B cell (primary cell): ENCODE data around the gene RUSF1. TPM values are rescaled to one million over a fixed set of nuclear protein-coding genes. Genes with fewer than 3 reads are reported as not detected.

Experiments
- ATAC-seq: fragments of 200-7000 bp; cut with Tn5 transposase; one replicate; pipeline ENCODE4 v1.10.0; 2021; ENCODE audit warnings: low read depth, mild to moderate bottlenecking, moderate number of reproducible peaks, moderate library complexity
- CTCF ChIA-PET: fragments of 350-600 bp; sonication (Branson Sonifier 250); formaldehyde crosslinking; loops from one replicate; lab custom pipeline; 2021; ENCODE audit warnings: antibody characterized with exemption, inconsistent platforms; lab: Charles Lee
- POLR2A ChIA-PET: fragments of 350-600 bp; sonication (Branson Sonifier 250); formaldehyde crosslinking; loops from one replicate; lab custom pipeline; 2021; ENCODE audit warnings: antibody characterized with exemption; lab: Charles Lee
- DNase-seq: peaks from one replicate; pipeline ENCODE4 v3.0.0; 2013
- H2AFZ ChIP-seq: 2 replicates; pipeline ENCODE4 v1.6.1; 2012; ENCODE audit warnings: mild to moderate bottlenecking, low read depth, low read length; ENCODE audit not compliant: insufficient read depth, poor library complexity, severe bottlenecking
- H3K27ac ChIP-seq, 2 donors: 1 replicate in 1 of 2; 2 replicates in 1 of 2; pipeline ENCODE4 v1.5.1; 2012 to 2013; ENCODE audit warnings: low read length in 2 of 2, mild to moderate bottlenecking in 2 of 2, moderate library complexity in 1 of 2
- H3K27me3 ChIP-seq, 4 experiments: fragments of 200-600 bp in 1 of 4; sonication (generic) in 1 of 4; replicated peaks in 1 of 4; 1 replicate in 2 of 4; 2 replicates in 2 of 4; pipeline versions ENCODE4 v1.6.1 to v1.7.0; 2013 to 2016; ENCODE audit warnings: low read length in 3 of 4, mild to moderate bottlenecking in 2 of 4, mixed read lengths in 1 of 4, moderate library complexity in 1 of 4; ENCODE audit not compliant: insufficient read depth in 4 of 4, control insufficient read depth in 3 of 4; ENCODE audit errors: control extremely low read depth in 1 of 4
- H3K36me3 ChIP-seq, 2 experiments: replicated peaks in 1 of 2; 1 replicate in 1 of 2; 2 replicates in 1 of 2; pipeline versions ENCODE4 v1.6.1 to v1.7.1; 2013; ENCODE audit warnings: low read length in 1 of 2; ENCODE audit not compliant: insufficient read depth in 2 of 2, control insufficient read depth in 1 of 2; ENCODE audit errors: control extremely low read depth in 1 of 2, extremely low read depth in 1 of 2
- H3K4me1 ChIP-seq, 2 donors: fragments of 200-600 bp in 1 of 2; sonication (generic) in 1 of 2; 1 replicate in 1 of 2; 2 replicates in 1 of 2; pipeline versions ENCODE4 v1.5.1 to v1.6.1; 2013 to 2017; ENCODE audit warnings: low read length in 2 of 2; ENCODE audit not compliant: control insufficient read depth in 2 of 2, insufficient read depth in 2 of 2
- H3K4me2 ChIP-seq: replicated peaks from 2 replicates; pipeline ENCODE3; 2012; ENCODE audit warnings: mild to moderate bottlenecking, low read depth, low read length; ENCODE audit not compliant: poor library complexity, severe bottlenecking
- H3K4me3 ChIP-seq, 5 experiments: fragments of 200-600 bp in 1 of 5; sonication (generic) in 1 of 5; 1 replicate in 3 of 5; 2 replicates in 2 of 5; pipeline versions ENCODE4 v1.5.1 to v1.7.0; 2011 to 2016; ENCODE audit warnings: low read length in 4 of 5, mild to moderate bottlenecking in 4 of 5, low read depth in 2 of 5, control low read depth in 1 of 5, moderate library complexity in 1 of 5; ENCODE audit not compliant: insufficient read depth in 1 of 5; ENCODE audit errors: control extremely low read depth in 1 of 5, extremely low read depth in 1 of 5
- H3K79me2 ChIP-seq: fragments of 200-600 bp; sonication (generic); one replicate; pipeline ENCODE4 v1.6.0; 2016; ENCODE audit warnings: low read length; ENCODE audit not compliant: control insufficient read depth, insufficient read depth
- H3K9ac ChIP-seq: fragments of 200-600 bp; sonication (generic); 2 replicates; pipeline ENCODE4 v1.6.1; 2017; ENCODE audit warnings: mild to moderate bottlenecking, low read length, moderate library complexity
- H3K9me3 ChIP-seq, 3 donors: one replicate each; pipeline versions ENCODE4 v1.6.1 to v1.7.1; 2013; ENCODE audit warnings: low read length in 2 of 3; ENCODE audit not compliant: control insufficient read depth in 2 of 3, insufficient read depth in 1 of 3; ENCODE audit errors: control extremely low read depth in 1 of 3
- H4K20me1 ChIP-seq: 2 replicates; pipeline ENCODE4 v1.6.0; 2012; ENCODE audit warnings: mild to moderate bottlenecking, low read length; ENCODE audit not compliant: insufficient read depth, control insufficient read depth, poor library complexity, severe bottlenecking
- H3K27ac Mint-ChIP-seq: one replicate; pipeline ENCODE4 v1.8.0; 2021; ENCODE audit warnings: mixed read lengths
- H3K27me3 Mint-ChIP-seq: one replicate; pipeline ENCODE4 v1.8.0; 2021; ENCODE audit warnings: mixed read lengths
- H3K4me1 Mint-ChIP-seq: one replicate; pipeline ENCODE4 v1.8.0; 2021; ENCODE audit warnings: mixed read lengths
- H3K4me3 Mint-ChIP-seq: one replicate; pipeline ENCODE4 v1.8.0; 2021; ENCODE audit warnings: mixed read lengths
- H3K9me3 Mint-ChIP-seq: one replicate; pipeline ENCODE4 v1.8.0; 2022; ENCODE audit warnings: mixed read lengths; ENCODE audit not compliant: insufficient read depth
- CTCF ChIP-seq: fragments of 200-600 bp; IDR thresholded peaks from one replicate; pipeline ENCODE4 v1.8.0; 2022; ENCODE audit warnings: antibody characterized with exemption, mild to moderate bottlenecking
- EZH2 ChIP-seq: IDR thresholded peaks from 2 replicates; pipeline ENCODE4 v1.6.1; 2012; ENCODE audit warnings: borderline replicate concordance, low read depth, mild to moderate bottlenecking, moderate library complexity, low read length; ENCODE audit not compliant: insufficient read depth, poor library complexity, severe bottlenecking
- WGBS: methylation state at CpG from one replicate; pipeline ENCODE4 v1.1.5; 2013; ENCODE audit warnings: missing lambda C conversion rate; ENCODE audit not compliant: insufficient coverage; 5-methylcytosine and 5-hydroxymethylcytosine counted together
- intact Hi-C: fragments of 100-400 bp; cut with micrococcal nuclease; formaldehyde crosslinking; loops from one replicate; pipeline ENCODE4 v1.10.0; 2022
- polyA plus RNA-seq: library from polyadenylated mRNA; depleted of rRNA; stranded (reverse); fragments of >200 nt; gene quantifications from 2 replicates; pipeline ENCODE4 v1.2.3, GENCODE V29; 2012
- total RNA-seq, 2 donors: library from RNA; stranded (reverse); fragments of 120-200 nt in 1 of 2; gene quantifications; 1 replicate in 1 of 2; 2 replicates in 1 of 2; pipeline versions ENCODE4 v1.2.3 to v1.2.4, GENCODE V29; 2013 to 2022

Gene RUSF1
- total and polyA plus RNA-seq, 2 donors (not counting 1 experiment from before 2014, with no cell fraction given): 103 to 132 TPM

GRCh38 chr16:31474773-31475738 lies 33.1 kb downstream of the RUSF1 start:
- no peak overlapping the region for H3K27ac ChIP-seq
- intact Hi-C loops: loop anchor here (5.0 kb wide), 1 partner anchor 397 kb away; the partner anchor contains the start of gene ZNF267
- Mint-ChIP-seq H3K4me1 (peaks cover 43% of the 10 kb centered on the region), H3K4me3 (peak overlapping the region; percentile 90), H3K27me3 (peaks cover 3% of the 10 kb centered on the region), H3K9me3 (no peaks in the 10 kb centered on the region), H3K27ac (no peak overlapping the region)
- H3K4me2 ChIP-seq: no peak overlapping the region
- no peak overlapping the region for H3K4me3 ChIP-seq
- ATAC-seq (no peak), DNase-seq (no peak)
- peaks cover 0 to 24% (median 11%) of the 10 kb centered on the region in 4 experiments for H3K27me3 ChIP-seq
- no peak overlapping the region for H3K9ac ChIP-seq
- ChIA-PET POLR2A (interaction anchor here (0.5 kb wide), 1 partner anchor 539 kb away, joined by 3 read pairs; no protein-coding TSS in a partner anchor), CTCF (interaction anchor here (1.5 kb wide), 1 partner anchor 14 kb away, joined by 6 read pairs; no protein-coding TSS in a partner anchor)
- H3K4me1 ChIP-seq: peaks cover 22 to 33% of the 10 kb centered on the region in 2 donors
- 93% methylated on average over 4 of the region's 12 CpGs for WGBS
- H3K9me3 ChIP-seq: peaks cover 0 to 12% (median 0%) of the 10 kb centered on the region in 3 donors
- H3K79me2 ChIP-seq: no peaks in the 10 kb centered on the region
- TF ChIP-seq EZH2 (no peak), CTCF (no peak)
- H2AFZ ChIP-seq: no peak overlapping the region
- no peaks in the 10 kb centered on the region for H3K36me3 ChIP-seq
- no peaks in the 10 kb centered on the region for H4K20me1 ChIP-seq
